Measurements from ENCODE around the gene HOXB7.

The HOXB7 gene

DNA sequence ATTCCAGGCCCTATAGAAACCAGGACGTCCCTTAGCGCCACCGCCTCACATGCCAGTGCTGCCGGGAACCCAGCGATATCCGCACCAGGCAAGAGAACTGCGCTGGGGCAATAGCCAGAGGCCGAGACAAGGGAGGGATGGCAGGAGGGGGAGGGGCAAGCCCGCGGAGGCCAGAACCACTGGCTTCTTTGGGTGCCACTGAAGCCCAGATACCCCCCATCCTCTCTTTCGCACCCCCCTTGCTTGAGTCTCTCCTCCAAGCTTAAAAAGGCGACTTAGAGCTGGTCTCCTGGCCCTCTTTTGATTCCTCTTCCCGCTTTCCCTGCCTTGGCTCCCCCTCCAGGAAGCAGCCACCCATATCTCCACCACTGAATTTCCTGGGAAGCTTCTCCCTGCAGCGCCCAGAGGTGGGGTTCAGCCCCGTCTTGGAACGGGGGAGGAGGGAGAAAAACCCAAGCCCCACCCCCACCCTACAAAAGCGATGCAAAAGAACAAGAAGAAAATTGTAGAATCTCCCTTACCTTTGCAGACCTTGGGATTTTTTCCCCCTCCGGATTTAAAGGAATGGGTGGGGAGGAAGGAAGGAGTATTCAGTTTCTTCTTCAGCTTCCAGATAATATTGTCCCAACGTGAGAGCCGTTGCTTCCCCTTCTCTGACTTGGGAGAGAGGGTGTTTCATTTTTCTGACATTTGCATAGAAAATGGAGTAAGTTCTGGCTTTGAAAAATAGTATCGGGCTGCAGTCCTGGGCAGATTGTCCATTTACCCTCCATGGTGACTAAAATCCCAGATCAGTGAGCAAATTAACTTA, 6.7 kb downstream of the HOXB7 start:
- TF ChIP-seq POLR2A (IDR thresholded peaks at IDR 0.05; ENCODE audit: low read depth, low read length), result peak; percentile 34; the same call in 1 of the 2 replicates
- DNase-seq (ENCODE audit: insufficient read length, low spot score) (no peak), FAIRE-seq (no peak)

DNA sequence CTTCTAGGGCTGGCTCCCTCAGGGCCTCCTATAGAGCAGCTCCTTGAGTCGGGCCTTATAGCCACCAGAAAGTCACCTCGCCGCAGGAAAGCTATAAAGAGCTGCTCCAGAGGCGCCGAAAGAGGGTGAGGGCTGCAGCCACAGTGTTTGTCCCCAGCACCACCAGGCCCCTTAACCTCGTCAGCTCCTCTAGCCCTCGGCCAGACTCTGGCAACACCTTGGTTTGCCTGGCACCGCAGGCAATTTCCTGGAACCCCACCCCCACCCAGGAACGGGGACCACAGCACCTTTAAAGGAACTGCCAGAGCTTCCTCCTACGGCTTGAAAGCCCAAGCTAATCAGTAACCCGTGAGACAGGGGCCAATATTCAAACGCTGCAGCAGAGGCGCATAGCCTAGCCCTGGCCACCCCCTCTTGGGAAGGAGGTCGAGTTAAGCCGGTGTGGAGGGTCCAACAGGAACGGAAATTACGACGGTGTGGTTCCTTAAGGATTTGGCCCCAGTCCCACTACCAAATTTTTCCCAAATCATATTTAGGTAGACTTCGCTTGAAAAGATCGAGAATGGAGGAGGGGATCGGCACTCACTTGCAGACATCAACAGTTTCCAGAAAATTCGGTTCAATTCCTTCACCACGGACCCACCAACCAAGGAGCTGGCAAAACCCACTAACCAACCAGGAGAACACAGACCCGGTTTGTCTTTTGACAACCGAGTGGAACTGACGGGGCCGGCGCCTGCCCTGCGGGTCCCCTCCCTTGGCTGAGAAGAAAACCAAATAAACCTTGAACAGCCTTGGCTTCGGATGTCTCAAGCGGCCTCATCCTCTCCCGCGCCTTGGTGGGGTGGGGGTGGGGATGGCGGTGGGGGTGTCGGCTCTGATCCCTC, 9.0 kb downstream of the HOXB7 start:
- no peak for DNase-seq (ENCODE audit: insufficient read length, low spot score)
- FAIRE-seq, result no peak
- no peak for TF ChIP-seq POLR2A (IDR thresholded peaks at IDR 0.05; ENCODE audit: low read depth, low read length)

DNA sequence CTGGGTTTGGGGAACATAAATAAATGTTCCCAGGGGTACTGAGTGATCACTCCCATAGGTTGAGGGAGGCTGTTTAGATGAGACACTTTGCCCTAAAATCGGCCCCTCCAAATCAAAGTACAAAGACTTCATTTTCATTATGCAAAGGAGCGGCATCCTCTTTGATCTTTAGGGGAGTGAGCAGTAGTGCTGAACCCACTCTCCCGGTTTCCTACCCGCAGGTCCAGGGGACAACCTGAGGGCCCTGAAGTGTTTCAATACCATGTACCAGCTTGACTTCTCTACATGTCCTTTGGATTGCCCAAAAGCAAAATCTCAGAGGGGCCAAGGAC, 9.6 kb downstream of the HOXB7 start:
- no peak for DNase-seq (ENCODE audit: insufficient read length, low spot score)
- FAIRE-seq, result no peak
- no peak for TF ChIP-seq POLR2A (IDR thresholded peaks at IDR 0.05; ENCODE audit: low read depth, low read length)

DNA sequence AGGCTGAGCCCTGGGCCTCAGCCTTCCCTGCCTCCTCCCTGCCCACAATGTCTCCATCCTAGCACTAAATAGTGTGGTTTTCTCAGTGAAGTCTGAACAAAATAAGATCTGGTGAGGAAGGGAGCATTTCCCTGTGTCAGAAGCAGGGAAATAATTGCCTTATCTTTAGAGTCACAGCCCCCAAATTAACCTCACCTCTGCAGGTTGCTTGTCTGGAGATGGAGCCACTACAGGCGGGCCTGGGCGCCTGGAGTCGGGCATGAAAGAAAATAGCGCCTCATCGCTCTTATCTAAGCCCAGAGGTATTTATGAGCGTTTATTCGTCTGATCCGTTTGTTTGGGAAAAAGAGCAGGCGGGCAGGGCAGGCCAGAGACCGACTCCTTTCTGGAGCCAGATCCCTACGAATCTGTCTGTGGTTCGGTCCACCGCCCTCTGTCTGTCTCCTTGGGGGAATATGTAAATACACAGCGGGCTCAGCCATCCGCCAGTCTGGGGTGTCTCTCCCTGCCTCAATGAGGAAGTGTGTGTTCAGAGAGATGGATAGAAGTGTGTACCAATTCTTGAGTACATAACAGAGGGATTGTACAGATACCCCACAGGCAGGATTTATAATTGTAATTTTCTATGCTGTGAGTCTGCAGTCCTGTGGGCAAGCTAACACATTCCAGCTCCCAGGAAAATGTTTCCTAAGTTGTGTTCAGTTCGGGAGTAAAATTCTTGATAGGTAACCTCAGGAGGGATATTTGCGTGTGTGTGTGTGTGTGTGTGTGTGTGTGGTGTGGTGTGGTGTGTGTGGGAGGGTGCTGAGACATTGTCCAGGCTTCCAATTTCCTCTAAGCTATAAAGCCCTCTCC, 10.3 kb downstream of the HOXB7 start:
- DNase-seq (ENCODE audit: insufficient read length, low spot score), result no peak
- no peak for TF ChIP-seq POLR2A (IDR thresholded peaks at IDR 0.05; ENCODE audit: low read depth, low read length)
- no peak for FAIRE-seq

DNA sequence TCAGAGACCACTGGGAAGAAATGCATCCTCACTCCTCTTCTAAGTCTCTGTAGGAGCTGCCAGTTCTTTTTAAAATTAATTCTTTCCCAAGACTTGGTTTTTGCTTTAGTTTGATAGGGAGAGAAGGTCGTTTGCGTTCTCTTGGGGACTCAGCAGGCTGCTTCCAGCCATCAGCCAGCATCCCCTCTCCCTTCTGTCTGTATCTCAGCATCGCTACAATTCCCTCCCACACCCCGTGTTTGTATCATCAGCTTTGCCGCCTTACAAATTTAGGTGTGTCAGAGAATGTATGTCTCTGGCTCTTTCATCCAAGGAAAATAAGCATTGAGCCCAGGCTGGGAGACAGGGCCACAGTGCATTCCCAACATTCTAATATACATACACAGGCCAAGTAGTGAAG, 11.5 kb downstream of the HOXB7 start:
- TF ChIP-seq POLR2A (IDR thresholded peaks at IDR 0.05; ENCODE audit: low read depth, low read length), result no peak
- no peak for FAIRE-seq
- DNase-seq (ENCODE audit: insufficient read length, low spot score), result no peak

DNA sequence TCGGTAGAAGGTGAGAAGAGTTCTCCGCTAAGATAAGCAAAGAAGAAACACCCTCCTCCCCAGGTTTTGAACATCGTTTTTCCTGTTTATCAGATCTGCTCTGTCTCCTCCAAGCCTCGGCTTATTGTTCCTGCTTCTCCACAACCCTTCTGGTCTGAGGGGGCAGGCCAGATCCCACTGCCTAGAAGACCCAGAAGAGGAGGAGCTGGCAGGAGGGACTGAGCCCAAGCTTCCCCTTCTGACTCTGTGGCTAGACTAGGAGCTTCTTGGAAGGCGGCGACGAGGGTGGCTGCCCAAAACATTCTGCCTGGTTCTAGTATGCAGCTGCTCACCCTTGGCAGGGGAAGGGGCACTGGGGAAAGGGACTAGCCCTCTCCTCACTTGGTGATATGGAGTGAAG, 12.1 kb downstream of the HOXB7 start:
- no peak for TF ChIP-seq POLR2A (IDR thresholded peaks at IDR 0.05; ENCODE audit: low read depth, low read length)
- no peak for FAIRE-seq
- DNase-seq (ENCODE audit: insufficient read length, low spot score), result no peak

DNA sequence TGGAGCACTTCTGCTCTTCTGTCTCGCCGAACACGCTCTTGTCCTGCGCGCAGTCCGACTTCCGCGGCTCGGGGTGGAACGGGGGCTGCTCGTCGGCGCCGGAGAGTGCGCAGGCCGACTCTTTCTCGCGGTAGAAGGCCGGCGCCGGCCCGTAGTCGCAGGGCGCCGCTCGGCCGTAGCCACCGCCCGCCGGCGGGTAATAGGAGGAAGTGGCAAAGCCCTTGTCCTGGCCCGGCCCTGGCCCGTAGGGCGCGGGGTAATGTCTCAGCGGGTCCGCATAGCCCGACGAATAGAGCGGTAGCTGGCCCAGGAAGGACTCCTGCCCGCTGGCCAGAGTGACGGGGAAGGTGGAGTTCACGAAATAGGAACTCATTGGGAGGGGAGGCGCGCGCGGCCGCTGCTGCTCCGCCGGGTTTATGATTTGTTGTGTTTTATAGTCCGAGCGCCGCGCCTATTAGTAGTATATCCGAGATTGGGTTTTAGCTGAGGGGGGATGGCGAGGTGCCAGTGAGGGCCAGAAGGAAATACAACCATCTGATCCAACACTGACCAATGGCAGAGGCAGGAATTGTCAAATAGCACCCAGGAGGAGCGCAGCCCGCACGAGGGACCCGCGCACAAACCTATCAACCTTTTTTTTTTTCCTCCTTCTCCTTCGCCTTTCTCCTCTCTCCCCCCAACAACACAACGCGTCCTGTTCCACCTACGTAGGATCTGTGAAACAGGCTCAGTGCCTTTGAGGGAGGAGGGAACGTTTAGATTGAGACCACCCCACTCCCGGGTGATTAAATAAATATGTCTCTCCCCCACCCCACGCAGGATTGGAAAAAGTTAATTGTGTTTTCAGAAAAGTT, 12.8 kb downstream of the HOXB7 start:
- FAIRE-seq (no peak), DNase-seq (ENCODE audit: insufficient read length, low spot score) (no peak)
- no peak; the same call in 1 of the 2 replicates for TF ChIP-seq POLR2A (IDR thresholded peaks at IDR 0.05; ENCODE audit: low read depth, low read length)

DNA sequence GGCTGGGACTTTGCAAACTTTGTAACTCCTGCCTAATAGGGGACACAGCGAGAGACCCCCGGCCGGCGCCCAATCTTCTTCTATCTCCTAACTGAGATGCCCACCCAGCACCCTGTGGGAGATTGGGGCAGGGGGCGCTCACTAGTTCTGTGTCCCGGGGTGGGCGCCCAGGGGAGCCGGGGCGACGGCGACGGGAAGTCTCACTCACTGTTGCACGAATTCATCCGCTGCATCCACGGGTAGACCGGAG, 13.4 kb downstream of the HOXB7 start:
- no peak for TF ChIP-seq POLR2A (IDR thresholded peaks at IDR 0.05; ENCODE audit: low read depth, low read length)
- FAIRE-seq (no peak), DNase-seq (ENCODE audit: insufficient read length, low spot score) (no peak)

DNA sequence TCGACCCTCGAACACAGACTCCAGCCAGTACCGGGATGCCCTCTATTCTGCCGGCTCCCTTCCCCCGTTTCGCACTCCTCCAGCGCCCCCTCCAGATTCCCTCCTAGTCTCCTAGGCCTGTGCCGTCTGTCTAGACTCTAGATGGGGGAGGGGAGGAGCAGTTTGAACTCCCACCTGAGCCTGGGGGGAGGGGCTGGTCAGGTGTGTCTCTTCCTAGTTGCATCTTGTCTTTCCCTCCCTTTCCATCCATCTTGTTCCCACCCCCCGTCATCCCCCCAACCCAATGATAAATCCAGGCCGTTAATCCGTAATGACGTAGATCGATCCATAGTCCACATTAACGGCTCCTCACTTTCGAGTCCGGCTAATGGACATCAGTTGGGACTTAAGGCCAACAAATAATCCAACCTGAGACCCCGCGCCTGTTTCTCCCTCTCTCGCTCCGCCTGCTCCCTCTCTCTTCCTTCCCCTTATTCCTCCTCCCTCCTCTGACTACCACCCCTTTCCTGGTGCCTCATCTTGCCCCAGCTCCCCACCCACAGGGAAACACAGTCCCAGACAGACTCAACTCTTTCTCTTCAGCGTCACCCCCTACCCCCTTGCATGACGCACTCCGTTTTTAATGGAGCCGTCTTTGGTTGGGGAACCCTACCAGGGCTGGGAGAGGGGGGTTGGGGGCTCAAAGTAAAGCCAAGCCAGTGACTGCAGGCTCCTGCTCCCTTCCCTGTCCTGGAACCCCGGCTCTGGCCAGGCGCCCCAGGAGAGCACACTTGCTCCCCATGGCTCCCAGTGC, 13.9 kb downstream of the HOXB7 start:
- DNase-seq (ENCODE audit: insufficient read length, low spot score) (no peak), FAIRE-seq (no peak)
- peak; percentile 26; the same call in 1 of the 2 replicates for TF ChIP-seq POLR2A (IDR thresholded peaks at IDR 0.05; ENCODE audit: low read depth, low read length)

DNA sequence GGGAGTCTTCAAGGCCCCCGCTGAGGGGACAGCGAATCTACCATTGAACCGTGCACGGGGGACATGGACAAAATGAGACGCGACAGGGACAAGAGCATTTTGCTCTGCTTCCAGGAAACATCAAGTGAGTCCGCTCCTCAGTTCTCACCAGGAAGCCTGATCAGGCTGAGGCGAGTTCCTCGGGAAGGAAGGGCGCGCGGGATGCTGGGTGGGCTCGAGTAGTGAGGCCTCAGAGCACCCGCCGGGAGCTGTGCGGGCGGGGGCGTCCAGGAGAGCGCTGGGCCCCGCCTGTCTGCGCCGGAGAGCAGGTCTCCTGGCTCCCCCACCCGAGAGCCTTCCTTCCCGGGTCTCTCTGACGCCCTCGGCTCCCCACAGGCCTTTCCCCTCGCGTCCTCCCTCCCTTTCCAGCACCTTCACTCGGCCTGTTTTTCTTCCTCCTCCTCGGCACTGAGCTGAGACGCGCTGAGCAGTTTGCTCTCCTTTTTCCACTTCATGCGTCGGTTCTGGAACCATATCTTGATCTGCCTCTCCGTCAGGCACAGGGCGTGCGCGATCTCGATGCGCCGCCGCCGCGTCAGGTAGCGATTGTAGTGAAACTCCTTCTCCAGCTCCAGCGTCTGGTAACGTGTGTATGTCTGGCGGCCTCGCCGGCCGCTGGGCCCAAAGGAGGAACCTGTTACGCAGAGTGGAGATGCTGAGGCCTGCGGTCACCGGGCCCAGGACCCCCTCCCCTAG, 14.7 kb downstream of the HOXB7 start:
- DNase-seq (ENCODE audit: insufficient read length, low spot score) (no peak), FAIRE-seq (no peak)

DNA sequence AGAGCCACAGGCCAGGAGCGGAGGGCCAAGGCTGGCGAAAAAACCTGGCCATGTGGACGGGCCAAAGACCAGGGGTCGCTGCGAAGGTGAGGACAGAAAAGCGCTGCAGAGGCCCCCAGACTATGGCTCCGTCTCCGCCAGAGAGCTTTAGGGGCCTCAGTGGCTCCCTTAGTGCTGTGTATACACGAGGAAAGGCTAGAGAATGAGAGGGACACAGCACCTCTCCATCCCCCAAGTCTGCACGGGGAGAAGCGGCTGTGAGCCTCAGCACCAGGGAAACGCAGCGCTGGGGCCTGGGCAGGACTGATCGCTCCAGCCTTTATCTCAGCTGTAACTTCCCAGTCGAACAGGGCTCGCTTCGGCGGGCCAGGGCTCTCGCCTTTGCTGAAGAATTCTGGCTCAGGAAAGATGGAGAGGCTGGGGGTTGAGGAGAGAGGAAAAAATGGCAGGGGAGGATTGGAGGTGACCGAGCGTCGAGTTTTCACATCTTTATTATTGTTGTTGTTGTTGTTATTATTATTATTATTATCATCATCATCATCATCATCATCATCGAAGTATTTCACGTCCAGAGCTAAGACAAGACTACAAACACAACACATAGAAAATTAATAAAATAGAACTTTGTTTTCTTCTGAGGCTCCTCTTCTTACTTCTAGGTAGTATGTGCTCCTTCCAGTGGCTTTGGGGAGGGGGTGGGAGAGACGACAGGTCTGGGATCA, 15.4 kb downstream of the HOXB7 start:
- DNase-seq (ENCODE audit: insufficient read length, low spot score) (no peak), FAIRE-seq (no peak)
- TF ChIP-seq POLR2A (IDR thresholded peaks at IDR 0.05; ENCODE audit: low read depth, low read length), result no peak

More for the DNA sequence above, 14.7 kb downstream of the HOXB7 start:
- TF ChIP-seq POLR2A (IDR thresholded peaks at IDR 0.05; ENCODE audit: low read depth, low read length), result no peak
